ENCODE measurements around the gene NDFIP2. TPM values are rescaled to one million over a fixed set of nuclear protein-coding genes. Genes with fewer than 3 reads are reported as not detected.

NDFIP2 gene
- total and polyA plus RNA-seq, 2 donors (not counting 3 experiments of a cell fraction or from before 2014, with no cell fraction given), result 7.9 to 18.5 TPM

- TF ChIP-seq POLR2A (IDR thresholded peaks at IDR 0.05; ENCODE audit: low read depth, low read length), result no peak
- no peak overlapping the region for H3K27ac ChIP-seq (ENCODE audit: insufficient read depth, low read depth, low read length)
- H3K27me3 ChIP-seq (ENCODE audit: control insufficient read depth in 2 of 2, insufficient read depth in 2 of 2, low read length in 2 of 2), result no peaks in the 10 kb centered on the region
- dilution Hi-C loops (cut with MboI; ENCODE audit: extremely low pct_ligation_motif_present, low sequenced_read_pairs), result no loop called here
- BruUV-seq (replicated peaks), result no TSS peak
- H3K36me3 ChIP-seq (ENCODE audit: control insufficient read depth in 2 of 2, extremely low read depth in 1 of 2, insufficient read depth in 2 of 2, low read length in 2 of 2), result no peaks in the 10 kb centered on the region
- CTCF ChIA-PET, result interaction anchor here (1.2 to 3.4 kb wide), 3 partner anchors 16 to 77 kb away, joined by 4 to 18 read pairs (median 8); no protein-coding TSS in a partner anchor
- peaks cover 10% of the 10 kb centered on the region for H3K79me2 ChIP-seq (ENCODE audit: control insufficient read depth, insufficient read depth, low read length)
- no peaks in the 10 kb centered on the region for H3K9me1 ChIP-seq (replicated peaks; ENCODE audit: control insufficient read depth, extremely low read depth, insufficient read depth, low read length)
- H3K4me2 ChIP-seq (ENCODE audit: insufficient read depth, low read length), result no peak overlapping the region
- H2AFZ ChIP-seq (ENCODE audit: low read depth, low read length), result no peak overlapping the region
- no peaks in the 10 kb centered on the region for H3K4me1 ChIP-seq (ENCODE audit: control insufficient read depth, extremely low read depth, insufficient read depth, low read length)
- H3K4me3 ChIP-seq (replicated peaks in 1 of 3; ENCODE audit: insufficient read depth in 1 of 3, low read depth in 1 of 3, low read length in 3 of 3), result no peak overlapping the region
- intact Hi-C loops (cut with micrococcal nuclease), result no loop called here
- POLR2A ChIA-PET, result no interaction called here
- no peak for DNase-seq (ENCODE audit: low read depth, low spot score)
- H4K20me1 ChIP-seq (replicated peaks; ENCODE audit: control insufficient read depth, extremely low read depth, insufficient read depth, low read length), result no peaks in the 10 kb centered on the region
- FAIRE-seq, result no peak
- no peak overlapping the region for H3K9ac ChIP-seq (replicated peaks; ENCODE audit: extremely low read depth, insufficient read depth, low read length)
- H3K9me3 ChIP-seq (replicated peaks; ENCODE audit: control insufficient read depth, insufficient read depth, low read length), result no peaks in the 10 kb centered on the region
Observed at GRCh38 chr13:79500829-79501228, 19.9 kb downstream of the NDFIP2 start.

- CTCF ChIA-PET, result interaction anchor here (0.7 to 3.4 kb wide), 5 partner anchors 9 to 78 kb away, joined by 3 to 18 read pairs (median 5); no protein-coding TSS in a partner anchor
- Histone ChIP-seq H3K27me3 (ENCODE audit: control insufficient read depth in 2 of 2, insufficient read depth in 2 of 2, low read length in 2 of 2) (no peaks in the 10 kb centered on the region), H3K27ac (ENCODE audit: insufficient read depth, low read depth, low read length) (no peak overlapping the region), H3K4me2 (ENCODE audit: insufficient read depth, low read length) (no peak overlapping the region), H3K9me3 (replicated peaks; ENCODE audit: control insufficient read depth, insufficient read depth, low read length) (no peaks in the 10 kb centered on the region), H4K20me1 (replicated peaks; ENCODE audit: control insufficient read depth, extremely low read depth, insufficient read depth, low read length) (no peaks in the 10 kb centered on the region), H3K4me1 (ENCODE audit: control insufficient read depth, extremely low read depth, insufficient read depth, low read length) (no peaks in the 10 kb centered on the region), H2AFZ (ENCODE audit: low read depth, low read length) (no peak overlapping the region), H3K9me1 (replicated peaks; ENCODE audit: control insufficient read depth, extremely low read depth, insufficient read depth, low read length) (no peaks in the 10 kb centered on the region), H3K36me3 (ENCODE audit: control insufficient read depth in 2 of 2, extremely low read depth in 1 of 2, insufficient read depth in 2 of 2, low read length in 2 of 2) (no peaks in the 10 kb centered on the region), H3K9ac (replicated peaks; ENCODE audit: extremely low read depth, insufficient read depth, low read length) (no peak overlapping the region), H3K4me3 (replicated peaks in 1 of 3; ENCODE audit: insufficient read depth in 1 of 3, low read depth in 1 of 3, low read length in 3 of 3) (no peak overlapping the region), H3K79me2 (ENCODE audit: control insufficient read depth, insufficient read depth, low read length) (peaks cover 10% of the 10 kb centered on the region)
- POLR2A ChIA-PET, result no interaction called here
- intact Hi-C loops (cut with micrococcal nuclease), result no loop called here
- TF ChIP-seq FOS (IDR thresholded peaks at IDR 0.05; ENCODE audit: borderline replicate concordance, insufficient read depth, low read length), result no peak
- TF ChIP-seq MAX (IDR thresholded peaks at IDR 0.05; ENCODE audit: insufficient read depth, insufficient read length), result no peak
- TF ChIP-seq JUN (IDR thresholded peaks at IDR 0.05; ENCODE audit: borderline replicate concordance, insufficient read depth, insufficient read length, low read depth), result no peak
- TF ChIP-seq POLR2AphosphoS5 (IDR thresholded peaks at IDR 0.05; ENCODE audit: insufficient read depth, low read depth, low read length), result no peak
- TF ChIP-seq, protein P1, sequence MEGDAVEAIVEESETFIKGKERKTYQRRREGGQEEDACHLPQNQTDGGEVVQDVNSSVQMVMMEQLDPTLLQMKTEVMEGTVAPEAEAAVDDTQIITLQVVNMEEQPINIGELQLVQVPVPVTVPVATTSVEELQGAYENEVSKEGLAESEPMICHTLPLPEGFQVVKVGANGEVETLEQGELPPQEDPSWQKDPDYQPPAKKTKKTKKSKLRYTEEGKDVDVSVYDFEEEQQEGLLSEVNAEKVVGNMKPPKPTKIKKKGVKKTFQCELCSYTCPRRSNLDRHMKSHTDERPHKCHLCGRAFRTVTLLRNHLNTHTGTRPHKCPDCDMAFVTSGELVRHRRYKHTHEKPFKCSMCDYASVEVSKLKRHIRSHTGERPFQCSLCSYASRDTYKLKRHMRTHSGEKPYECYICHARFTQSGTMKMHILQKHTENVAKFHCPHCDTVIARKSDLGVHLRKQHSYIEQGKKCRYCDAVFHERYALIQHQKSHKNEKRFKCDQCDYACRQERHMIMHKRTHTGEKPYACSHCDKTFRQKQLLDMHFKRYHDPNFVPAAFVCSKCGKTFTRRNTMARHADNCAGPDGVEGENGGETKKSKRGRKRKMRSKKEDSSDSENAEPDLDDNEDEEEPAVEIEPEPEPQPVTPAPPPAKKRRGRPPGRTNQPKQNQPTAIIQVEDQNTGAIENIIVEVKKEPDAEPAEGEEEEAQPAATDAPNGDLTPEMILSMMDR (IDR thresholded peaks at IDR 0.05; ENCODE audit: extremely low read depth in 1 of 2, insufficient read depth in 1 of 2, low read depth in 1 of 2, low read length in 2 of 2), result no peak
- no peak for TF ChIP-seq EZH2 (IDR thresholded peaks at IDR 0.05; ENCODE audit: borderline replicate concordance, low read depth, low read length, severe bottlenecking)
- no peak for TF ChIP-seq POLR2A (IDR thresholded peaks at IDR 0.05; ENCODE audit: low read depth, low read length)
- no peak for TF ChIP-seq GATA2 (IDR thresholded peaks at IDR 0.05; ENCODE audit: insufficient read depth, insufficient read length, low read depth, low read length)
- no peak for TF ChIP-seq MYC (IDR thresholded peaks at IDR 0.05; ENCODE audit: low read depth, low read length)
- FAIRE-seq (no peak), DNase-seq (ENCODE audit: low read depth, low spot score) (no peak)
- BruUV-seq (replicated peaks), result no TSS peak
- dilution Hi-C loops (cut with MboI; ENCODE audit: extremely low pct_ligation_motif_present, low sequenced_read_pairs), result no loop called here
Observed at GRCh38 chr13:79501538-79502232, 20.7 kb downstream of the NDFIP2 start.

All from endothelial cell of umbilical vein (primary cell).